GM12872 (cell line): Measurements from ENCODE around the gene CEP250.

Source experiments
- CTCF ChIP-seq: IDR thresholded peaks from 3 replicates; pipeline ENCODE4 v1.5.1; 2011; ENCODE audit warnings: low read depth, mild to moderate bottlenecking, low read length, moderate library complexity; ENCODE audit not compliant: insufficient read depth

CEP250 gene

GRCh38 chr20:35503841-35504561, 48.6 kb downstream of the CEP250 start:
- TF ChIP-seq CTCF: no peak

GRCh38 chr20:35504751-35505150, 49.4 kb downstream of the CEP250 start:
- TF ChIP-seq CTCF: no peak

GRCh38 chr20:35506179-35506578, 50.8 kb downstream of the CEP250 start:
- no peak for TF ChIP-seq CTCF

GRCh38 chr20:35506872-35507638, 51.7 kb downstream of the CEP250 start:
- no peak for TF ChIP-seq CTCF

- no peak for TF ChIP-seq CTCF
Observed at GRCh38 chr20:35508493-35509218, 53.3 kb downstream of the CEP250 start.

- TF ChIP-seq CTCF: no peak
Observed at GRCh38 chr20:35510951-35511735, 55.7 kb downstream of the CEP250 start.
